ENCODE results near the gene COL1A2. TPM values are rescaled to one million over a fixed set of nuclear protein-coding genes. Genes with fewer than 3 reads are reported as not detected.

The COL1A2 gene
- total RNA-seq, 1 experiment from 2014 or later, result 144 TPM

DNA sequence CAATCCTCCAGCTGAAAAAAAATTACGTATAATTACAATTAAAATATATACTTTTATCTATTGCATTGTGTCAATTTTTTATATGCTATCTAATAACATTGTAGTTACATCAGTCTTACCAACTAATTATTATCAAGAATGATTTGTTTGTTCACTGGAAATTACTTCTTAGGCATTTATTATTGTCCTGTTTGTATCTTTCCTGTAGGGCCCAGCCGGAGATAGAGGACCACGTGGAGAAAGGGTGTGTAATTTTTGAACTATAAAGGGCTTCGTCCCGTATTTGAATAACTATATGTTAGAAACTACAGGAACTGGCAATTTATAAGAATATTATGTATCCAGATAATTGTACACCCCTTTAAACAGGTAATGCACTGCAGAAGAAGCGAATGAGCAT is 4.1 kb downstream of the COL1A2 start:
- Histone ChIP-seq H3K27ac (ENCODE audit: low read depth, low read length, poor library complexity, severe bottlenecking) (no peak overlapping the region), H3K4me3 (ENCODE audit: low read depth, low read length, poor library complexity, severe bottlenecking) (no peak overlapping the region), H3K36me3 (ENCODE audit: insufficient read depth, low read length, poor library complexity, severe bottlenecking) (peaks cover 59% of the 10 kb centered on the region), H3K9me3 (ENCODE audit: low read depth, low read length, poor library complexity, severe bottlenecking) (no peaks in the 10 kb centered on the region), H3K27me3 (replicated peaks; ENCODE audit: insufficient read depth, low read depth, low read length, poor library complexity) (no peaks in the 10 kb centered on the region), H3K4me1 (ENCODE audit: insufficient read depth, low read length, poor library complexity, severe bottlenecking) (peaks cover 34% of the 10 kb centered on the region)
- no peak for DNase-seq (ENCODE audit: low spot score)
- no TSS peak for BruUV-seq (replicated peaks)
- ChIA-PET POLR2A (ENCODE audit: low non-redundant PET) (no interaction called here), CTCF (no interaction called here)
- intact Hi-C loops (cut with micrococcal nuclease; ENCODE audit: unreplicated experiment), result loop anchor here (10.0 kb wide), 2 partner anchors 494 to 684 kb away; partner anchors contain the start of gene GNGT1
- no peak for TF ChIP-seq EZH2 (IDR thresholded peaks at IDR 0.05; ENCODE audit: borderline replicate concordance, low read depth, low read length, poor library complexity, severe bottlenecking)
- TF ChIP-seq, protein P1, sequence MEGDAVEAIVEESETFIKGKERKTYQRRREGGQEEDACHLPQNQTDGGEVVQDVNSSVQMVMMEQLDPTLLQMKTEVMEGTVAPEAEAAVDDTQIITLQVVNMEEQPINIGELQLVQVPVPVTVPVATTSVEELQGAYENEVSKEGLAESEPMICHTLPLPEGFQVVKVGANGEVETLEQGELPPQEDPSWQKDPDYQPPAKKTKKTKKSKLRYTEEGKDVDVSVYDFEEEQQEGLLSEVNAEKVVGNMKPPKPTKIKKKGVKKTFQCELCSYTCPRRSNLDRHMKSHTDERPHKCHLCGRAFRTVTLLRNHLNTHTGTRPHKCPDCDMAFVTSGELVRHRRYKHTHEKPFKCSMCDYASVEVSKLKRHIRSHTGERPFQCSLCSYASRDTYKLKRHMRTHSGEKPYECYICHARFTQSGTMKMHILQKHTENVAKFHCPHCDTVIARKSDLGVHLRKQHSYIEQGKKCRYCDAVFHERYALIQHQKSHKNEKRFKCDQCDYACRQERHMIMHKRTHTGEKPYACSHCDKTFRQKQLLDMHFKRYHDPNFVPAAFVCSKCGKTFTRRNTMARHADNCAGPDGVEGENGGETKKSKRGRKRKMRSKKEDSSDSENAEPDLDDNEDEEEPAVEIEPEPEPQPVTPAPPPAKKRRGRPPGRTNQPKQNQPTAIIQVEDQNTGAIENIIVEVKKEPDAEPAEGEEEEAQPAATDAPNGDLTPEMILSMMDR (conservative IDR thresholded peaks at IDR 0.05; ENCODE audit: low read depth, low read length), result no peak

DNA sequence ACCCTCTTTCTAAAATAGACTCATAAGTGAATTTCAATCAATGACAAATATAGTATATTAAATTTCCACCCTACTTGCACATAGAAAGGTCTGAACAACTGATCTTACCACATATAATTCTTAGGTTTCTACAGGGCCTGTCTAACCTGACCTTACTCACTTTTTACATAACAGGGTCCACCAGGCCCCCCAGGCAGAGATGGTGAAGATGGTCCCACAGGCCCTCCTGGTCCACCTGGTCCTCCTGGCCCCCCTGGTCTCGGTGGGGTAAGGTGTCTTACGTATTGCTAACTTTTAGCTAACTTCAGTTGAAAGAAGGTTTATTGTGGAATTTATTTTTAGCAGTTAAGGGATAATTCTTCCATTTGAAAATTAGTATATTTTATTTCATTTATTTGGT is 5.3 kb downstream of the COL1A2 start:
- no peak for DNase-seq (ENCODE audit: low spot score)
- Histone ChIP-seq H3K4me3 (ENCODE audit: low read depth, low read length, poor library complexity, severe bottlenecking) (no peak overlapping the region), H3K9me3 (ENCODE audit: low read depth, low read length, poor library complexity, severe bottlenecking) (no peaks in the 10 kb centered on the region), H3K36me3 (ENCODE audit: insufficient read depth, low read length, poor library complexity, severe bottlenecking) (peaks cover 71% of the 10 kb centered on the region), H3K27ac (ENCODE audit: low read depth, low read length, poor library complexity, severe bottlenecking) (no peak overlapping the region), H3K27me3 (replicated peaks; ENCODE audit: insufficient read depth, low read depth, low read length, poor library complexity) (no peaks in the 10 kb centered on the region), H3K4me1 (ENCODE audit: insufficient read depth, low read length, poor library complexity, severe bottlenecking) (peaks cover 34% of the 10 kb centered on the region)
- BruUV-seq (replicated peaks), result no TSS peak
- CTCF ChIA-PET, result interaction anchor here (1.5 kb wide), 2 partner anchors 104 to 111 kb away, joined by 4 to 6 read pairs; no protein-coding TSS in a partner anchor
- TF ChIP-seq, protein P1 (conservative IDR thresholded peaks at IDR 0.05; ENCODE audit: low read depth, low read length), result no peak
- TF ChIP-seq EZH2 (IDR thresholded peaks at IDR 0.05; ENCODE audit: borderline replicate concordance, low read depth, low read length, poor library complexity, severe bottlenecking), result no peak
- intact Hi-C loops (cut with micrococcal nuclease; ENCODE audit: unreplicated experiment), result loop anchor here (5.0 kb wide), 1 partner anchor 37 kb away; no protein-coding TSS in a partner anchor
- POLR2A ChIA-PET (ENCODE audit: low non-redundant PET), result no interaction called here

DNA sequence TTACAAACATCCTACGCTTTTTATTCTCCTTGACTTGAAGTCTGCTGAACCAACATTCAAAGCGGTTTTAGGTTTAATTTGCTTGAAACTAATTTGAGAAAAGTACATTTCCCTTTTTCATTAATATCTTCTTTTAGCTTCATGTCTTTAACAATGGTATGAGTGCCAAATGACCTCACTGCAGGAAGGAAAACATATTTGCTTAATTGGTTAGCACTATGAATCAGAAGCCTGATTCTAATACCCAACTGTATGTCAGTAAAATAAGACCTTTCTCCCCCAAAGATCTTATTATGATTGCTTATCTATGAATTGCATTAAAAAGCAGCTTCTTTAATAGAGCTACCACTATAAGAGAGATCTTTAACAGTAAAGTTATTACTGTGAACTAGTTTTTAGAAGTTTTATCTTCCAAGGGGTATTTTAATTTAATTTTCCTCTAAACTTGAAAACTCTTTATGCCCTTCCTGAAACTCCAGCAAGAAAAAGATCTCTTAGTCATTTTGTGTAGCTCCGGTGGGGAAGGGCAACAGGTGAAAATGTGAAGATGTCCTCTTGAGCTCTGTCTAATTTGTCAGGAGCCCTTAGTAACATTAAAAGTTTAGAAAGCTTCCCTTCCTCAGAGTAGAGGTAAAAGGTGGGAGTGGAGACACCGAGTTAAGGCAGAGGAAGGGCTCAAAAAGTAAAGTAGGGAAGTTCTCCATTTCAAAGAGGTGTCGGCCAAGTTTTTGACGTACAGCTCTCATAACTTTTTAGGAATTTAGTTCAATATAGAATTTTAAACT is 6.1 kb downstream of the COL1A2 start:
- ChIA-PET CTCF (interaction anchor here (1.5 kb wide), 2 partner anchors 105 to 112 kb away, joined by 4 to 6 read pairs; no protein-coding TSS in a partner anchor), POLR2A (ENCODE audit: low non-redundant PET) (no interaction called here)
- no peaks in the 10 kb centered on the region for H3K27me3 ChIP-seq (replicated peaks; ENCODE audit: insufficient read depth, low read depth, low read length, poor library complexity)
- DNase-seq (ENCODE audit: low spot score), result peak; percentile 52
- H3K4me1 ChIP-seq (ENCODE audit: insufficient read depth, low read length, poor library complexity, severe bottlenecking), result peaks cover 34% of the 10 kb centered on the region
- H3K36me3 ChIP-seq (ENCODE audit: insufficient read depth, low read length, poor library complexity, severe bottlenecking), result peaks cover 79% of the 10 kb centered on the region
- H3K4me3 ChIP-seq (ENCODE audit: low read depth, low read length, poor library complexity, severe bottlenecking), result no peak overlapping the region
- H3K9me3 ChIP-seq (ENCODE audit: low read depth, low read length, poor library complexity, severe bottlenecking), result no peaks in the 10 kb centered on the region
- intact Hi-C loops (cut with micrococcal nuclease; ENCODE audit: unreplicated experiment), result loop anchor here (5.0 kb wide), 1 partner anchor 36 kb away; no protein-coding TSS in a partner anchor
- no peak overlapping the region for H3K27ac ChIP-seq (ENCODE audit: low read depth, low read length, poor library complexity, severe bottlenecking)
- no TSS peak for BruUV-seq (replicated peaks)
- TF ChIP-seq, protein P1 (conservative IDR thresholded peaks at IDR 0.05; ENCODE audit: low read depth, low read length), result no peak
- no peak for TF ChIP-seq EZH2 (IDR thresholded peaks at IDR 0.05; ENCODE audit: borderline replicate concordance, low read depth, low read length, poor library complexity, severe bottlenecking)
